SJSA1 (cell line): ENCODE results near the gene TMED4. TPM values are rescaled to one million over a fixed set of nuclear protein-coding genes. Genes with fewer than 3 reads are reported as not detected.

Experiments
- DNase-seq, 2 experiments: peaks; one replicate each; pipeline ENCODE4 v3.0.0-alpha.2; 2015 to 2020; ENCODE audit warnings: low spot score in 2 of 2, low read depth in 1 of 2
- H3K27ac ChIP-seq: fragments of 250-450 bp; sonication (Bioruptor Pico); 2 replicates; pipeline ENCODE4 v1.5.1; 2020; ENCODE audit warnings: mild to moderate bottlenecking, moderate library complexity
- H3K27me3 ChIP-seq: fragments of 250-450 bp; sonication (Bioruptor Pico); replicated peaks from 2 replicates; pipeline ENCODE4 v1.5.1; 2020; ENCODE audit warnings: mild to moderate bottlenecking, moderate library complexity
- H3K36me3 ChIP-seq: fragments of 250-450 bp; sonication (Bioruptor Pico); 2 replicates; pipeline ENCODE4 v1.5.1; 2020; ENCODE audit warnings: mild to moderate bottlenecking
- H3K4me1 ChIP-seq: fragments of 250-450 bp; sonication (Bioruptor Pico); replicated peaks from 2 replicates; pipeline ENCODE4 v1.6.1; 2021; ENCODE audit warnings: mild to moderate bottlenecking
- H3K4me3 ChIP-seq: fragments of 250-450 bp; sonication (Bioruptor Pico); 2 replicates; pipeline ENCODE4 v1.5.1; 2020; ENCODE audit warnings: mild to moderate bottlenecking
- H3K9me3 ChIP-seq: fragments of 250-450 bp; sonication (Bioruptor Pico); replicated peaks from 2 replicates; pipeline ENCODE4 v1.5.1; 2020; ENCODE audit warnings: mild to moderate bottlenecking
- total RNA-seq: library from RNA; depleted of rRNA; stranded (reverse); fragments of >200 nt; shearing (Covaris generic); gene quantifications from 2 replicates; pipeline ENCODE4 v1.2.3, GENCODE V29; 2014; rRNA removed

TMED4 gene
- total RNA-seq, 1 experiment from 2014 or later = 164 TPM

GRCh38 chr7:44535348-44536064, 46.5 kb downstream of the TMED4 start:
- Histone ChIP-seq H3K9me3 (no peaks in the 10 kb centered on the region), H3K27me3 (no peaks in the 10 kb centered on the region), H3K36me3 (no peaks in the 10 kb centered on the region), H3K4me3 (no peak overlapping the region), H3K27ac (no peak overlapping the region), H3K4me1 (no peaks in the 10 kb centered on the region)
- DNase-seq = no peak

GRCh38 chr7:44534501-44534900, 47.5 kb downstream of the TMED4 start:
- DNase-seq = peak in 1 of 2 experiments; percentile 27
- Histone ChIP-seq H3K27ac (no peak overlapping the region), H3K36me3 (no peaks in the 10 kb centered on the region), H3K9me3 (no peaks in the 10 kb centered on the region), H3K4me1 (no peaks in the 10 kb centered on the region), H3K27me3 (no peaks in the 10 kb centered on the region), H3K4me3 (no peak overlapping the region)

GRCh38 chr7:44534087-44534486, 47.9 kb downstream of the TMED4 start:
- DNase-seq = no peak
- no peaks in the 10 kb centered on the region for H3K27me3 ChIP-seq
- H3K4me3 ChIP-seq = no peak overlapping the region
- H3K4me1 ChIP-seq = no peaks in the 10 kb centered on the region
- no peak overlapping the region for H3K27ac ChIP-seq
- no peaks in the 10 kb centered on the region for H3K36me3 ChIP-seq
- H3K9me3 ChIP-seq = no peaks in the 10 kb centered on the region

GRCh38 chr7:44533301-44534055, 48.6 kb downstream of the TMED4 start:
- Histone ChIP-seq H3K36me3 (no peaks in the 10 kb centered on the region), H3K4me3 (no peak overlapping the region), H3K9me3 (no peaks in the 10 kb centered on the region), H3K27me3 (no peaks in the 10 kb centered on the region), H3K27ac (no peak overlapping the region), H3K4me1 (no peaks in the 10 kb centered on the region)
- DNase-seq = no peak

GRCh38 chr7:44531421-44532380, 50.3 kb downstream of the TMED4 start:
- no peak overlapping the region for H3K27ac ChIP-seq
- no peaks in the 10 kb centered on the region for H3K27me3 ChIP-seq
- DNase-seq = no peak
- no peaks in the 10 kb centered on the region for H3K4me1 ChIP-seq
- H3K4me3 ChIP-seq = no peak overlapping the region
- no peaks in the 10 kb centered on the region for H3K9me3 ChIP-seq
- no peaks in the 10 kb centered on the region for H3K36me3 ChIP-seq

GRCh38 chr7:44530990-44531389, 51.0 kb downstream of the TMED4 start:
- Histone ChIP-seq H3K27me3 (no peaks in the 10 kb centered on the region), H3K36me3 (no peaks in the 10 kb centered on the region), H3K4me1 (no peaks in the 10 kb centered on the region), H3K27ac (no peak overlapping the region), H3K4me3 (no peak overlapping the region), H3K9me3 (no peaks in the 10 kb centered on the region)
- no peak for DNase-seq

Other genes with a start within 250 kb of the TMED4 start
- 34.4 and 56.5 TPM in 2 replicates for gene NUDCD3, start 91.6 kb downstream of the TMED4 start, total RNA-seq
- gene NPC1L1, start 40.9 kb downstream of the TMED4 start, total RNA-seq = not detected in 2 replicates
- gene DDX56, start 8.3 kb downstream of the TMED4 start, total RNA-seq = 67.9 and 72.3 TPM in 2 replicates
- gene OGDH, start 24.4 kb upstream of the TMED4 start, total RNA-seq = 38.4 and 51.3 TPM in 2 replicates
- gene ZMIZ2, start 166.6 kb upstream of the TMED4 start, total RNA-seq = 6.7 and 6.8 TPM in 2 replicates
- 5,630 and 5,683 TPM in 2 replicates for gene PPIA, start 214.4 kb upstream of the TMED4 start, total RNA-seq